HG02798 (cell line): ENCODE results near the gene ENG.

Experiments
- ATAC-seq: cut with Tn5 transposase; IDR thresholded peaks from one replicate; pipeline ENCODE4 v1.9.1; 2021; ENCODE audit warnings: mild to moderate bottlenecking; ENCODE audit not compliant: unreplicated experiment, poor library complexity

Gene ENG

GRCh38 chr9:127817881-127818434 is 36.5 kb downstream of the ENG start:
- no peak for ATAC-seq

- no peak for ATAC-seq
These were observed 37.7 kb downstream of the ENG start for GRCh38 chr9:127816728-127817127.

DNA sequence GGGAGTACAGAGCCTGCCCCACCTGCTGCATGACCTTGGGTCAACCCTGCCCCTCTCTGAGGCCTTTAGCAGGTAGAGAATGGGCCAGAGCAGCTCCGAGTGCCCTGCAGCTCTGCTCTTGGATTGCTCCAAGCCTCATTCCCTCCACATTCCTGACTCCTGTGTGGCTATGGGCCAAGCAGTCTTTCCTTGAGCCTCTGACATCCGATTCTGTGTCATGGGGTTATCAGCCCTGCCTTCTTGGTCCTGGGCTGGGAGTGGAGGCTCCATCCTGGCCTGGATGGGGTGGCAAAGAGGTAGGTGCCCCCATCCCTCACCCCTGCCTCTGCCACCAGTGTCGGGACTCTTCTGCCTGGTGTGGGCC is 38.1 kb downstream of the ENG start:
- ATAC-seq: no peak

- ATAC-seq: no peak
These were observed 38.7 kb downstream of the ENG start for GRCh38 chr9:127815512-127816361.

- no peak for ATAC-seq
These were observed 39.6 kb downstream of the ENG start for GRCh38 chr9:127814619-127815511.

- no peak for ATAC-seq
These were observed 40.7 kb downstream of the ENG start for GRCh38 chr9:127813686-127814226.

DNA sequence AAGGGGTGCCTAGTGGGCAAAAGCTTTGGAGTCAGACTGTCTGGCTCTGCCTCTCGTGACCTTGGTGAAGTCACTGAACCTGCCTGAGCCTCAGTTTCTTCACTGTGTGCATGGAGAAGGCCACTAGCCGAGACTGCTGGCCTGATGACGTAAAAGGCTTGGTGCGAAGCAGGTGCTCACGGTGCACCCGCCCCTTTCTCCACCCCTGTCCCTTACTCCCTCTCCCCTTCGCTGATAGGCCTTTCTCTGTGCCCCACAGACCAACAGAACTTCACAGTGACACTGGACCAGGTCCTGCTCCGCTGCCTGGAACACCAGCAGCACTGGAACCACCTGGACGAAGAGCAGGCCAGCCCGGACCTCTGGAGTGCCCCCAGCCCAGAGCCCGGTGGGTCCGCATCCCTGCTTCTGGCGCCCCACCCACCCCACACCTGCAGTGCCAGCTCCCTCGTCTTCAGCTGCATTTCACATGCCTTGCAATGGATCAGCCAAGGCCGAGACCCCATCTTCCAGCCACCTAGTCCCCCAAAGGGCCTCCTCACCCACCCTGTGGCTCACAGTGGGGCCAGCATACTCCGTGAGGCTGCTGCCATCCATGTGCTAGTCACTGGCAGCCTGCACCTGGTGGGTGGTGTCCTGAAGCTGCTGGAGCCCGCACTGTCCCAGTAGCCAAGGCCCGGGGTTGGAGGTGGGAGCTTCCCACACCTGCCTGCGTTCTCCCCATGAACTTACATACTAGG is 41.4 kb downstream of the ENG start:
- ATAC-seq: no peak

DNA sequence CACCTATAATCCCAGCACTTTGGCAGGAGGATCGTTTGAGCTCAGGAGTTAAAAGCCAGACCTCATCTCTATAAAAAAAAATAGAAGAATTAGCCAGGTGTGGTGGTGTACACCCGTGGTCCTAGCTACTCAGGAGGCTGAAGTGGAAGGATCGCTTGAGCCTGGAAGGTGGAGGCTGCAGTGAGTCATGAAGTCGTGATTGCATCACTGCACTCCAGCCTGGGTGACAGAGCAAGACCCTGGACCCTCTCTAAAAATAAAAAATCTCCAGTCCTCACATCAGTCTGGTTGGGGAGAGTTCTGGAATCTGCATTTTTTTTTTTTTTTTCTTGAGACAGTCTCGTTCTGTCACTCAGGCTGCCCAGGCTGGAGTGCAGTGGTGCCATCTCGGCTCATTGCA is 42.4 kb downstream of the ENG start:
- no peak for ATAC-seq

- ATAC-seq: no peak
These were observed 43.9 kb downstream of the ENG start for GRCh38 chr9:127810378-127811187.

DNA sequence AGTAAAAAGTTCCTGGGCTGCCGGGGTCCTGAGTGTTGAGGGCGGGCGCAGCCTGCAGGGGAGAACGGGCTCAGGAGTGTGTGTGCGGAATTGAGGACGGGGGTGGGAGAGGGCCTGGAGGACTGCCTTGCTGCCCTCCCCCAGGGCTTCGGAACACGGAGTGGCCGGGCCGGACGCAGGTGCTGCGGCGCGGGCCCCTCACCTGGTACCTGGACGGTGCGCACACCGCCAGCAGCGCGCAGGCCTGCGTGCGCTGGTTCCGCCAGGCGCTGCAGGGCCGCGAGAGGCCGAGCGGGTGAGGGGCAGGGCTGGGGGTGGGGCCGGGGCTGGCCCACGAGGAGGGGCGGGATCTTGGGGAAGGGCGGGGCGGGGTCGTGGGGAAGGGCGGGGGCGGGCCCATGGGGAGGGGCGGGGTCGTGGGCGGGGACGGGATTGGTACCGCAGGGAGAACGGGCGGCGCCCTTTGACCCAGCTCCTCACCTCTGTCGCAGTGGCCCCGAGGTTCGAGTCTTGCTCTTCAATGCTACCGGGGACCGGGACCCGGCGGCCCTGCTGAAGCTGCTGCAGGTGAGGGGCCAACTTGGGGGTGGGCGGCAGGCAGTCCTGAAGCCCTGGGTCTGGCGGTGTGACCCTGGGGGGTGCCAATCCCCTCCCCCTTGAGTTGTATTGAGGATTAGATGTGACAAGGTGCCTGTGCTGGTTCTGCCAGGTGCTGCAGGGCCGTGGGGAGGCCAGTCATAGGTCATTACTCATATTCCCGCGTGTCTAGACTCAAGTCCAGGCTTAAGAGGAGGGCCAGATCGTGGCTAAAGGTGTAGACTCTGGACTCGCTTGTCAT is 44.7 kb downstream of the ENG start:
- ATAC-seq: no peak

DNA sequence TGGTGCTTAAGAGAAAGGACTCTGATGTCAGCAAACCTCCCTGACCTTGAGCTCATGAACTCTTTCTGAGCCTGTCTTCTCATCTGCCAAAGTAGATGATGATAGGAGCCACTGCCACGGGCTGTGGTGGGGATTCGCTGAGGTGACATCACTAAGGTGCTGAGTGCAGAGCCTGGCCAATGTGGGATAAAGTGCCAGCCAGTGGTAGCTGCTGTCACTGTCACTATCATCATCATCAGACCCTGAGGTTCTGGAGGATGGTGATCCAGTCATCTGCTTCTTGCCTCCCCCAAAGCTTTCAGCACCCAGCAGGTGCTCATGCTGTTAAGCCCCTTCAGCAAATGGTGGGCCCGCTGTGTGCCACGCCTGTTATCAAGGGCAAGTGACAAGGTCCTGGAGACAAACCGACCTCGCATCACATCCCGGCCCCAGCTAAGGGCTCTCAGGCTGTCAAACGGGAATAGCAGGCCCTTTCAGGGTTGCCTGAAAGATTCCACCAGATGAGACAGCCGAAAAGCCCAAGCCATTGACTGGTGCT is 45.4 kb downstream of the ENG start:
- no peak for ATAC-seq

DNA sequence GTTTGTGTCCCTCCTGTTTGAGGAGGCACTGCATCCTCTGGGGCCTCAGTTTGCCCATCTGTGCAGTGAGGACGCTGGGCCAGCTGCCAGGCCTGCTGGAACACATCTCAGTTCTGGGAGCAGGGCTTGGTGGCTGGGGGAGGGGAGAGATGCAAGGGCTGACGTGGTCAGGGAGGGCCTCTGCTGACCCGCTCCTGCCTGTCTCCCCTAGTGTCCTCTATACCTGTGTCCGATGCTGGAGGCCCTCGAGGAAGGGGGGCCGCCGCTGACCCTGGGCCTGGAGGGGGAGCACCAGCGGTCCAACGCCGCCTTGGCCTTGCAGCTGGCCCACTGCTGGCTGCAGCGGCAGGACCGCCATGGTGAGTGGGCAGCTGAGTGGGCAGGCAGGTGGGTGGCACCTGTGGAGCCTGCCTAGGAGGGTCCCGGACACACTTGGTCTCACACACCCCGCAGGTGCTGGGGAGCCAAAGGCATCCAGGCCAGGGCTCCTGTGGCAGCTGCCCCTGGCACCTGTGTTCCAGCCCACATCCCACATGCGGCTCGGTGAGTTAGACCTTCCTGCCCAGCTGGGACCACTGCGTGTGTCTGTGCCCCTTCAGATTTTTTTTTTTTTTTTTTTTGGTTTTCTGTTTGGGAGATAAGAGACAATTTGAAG is 46.0 kb downstream of the ENG start:
- ATAC-seq: no peak

GRCh38 chr9:127806871-127807270 is 47.6 kb downstream of the ENG start:
- no peak for ATAC-seq

- no peak for ATAC-seq
These were observed 48.8 kb downstream of the ENG start for GRCh38 chr9:127805620-127806019.

DNA sequence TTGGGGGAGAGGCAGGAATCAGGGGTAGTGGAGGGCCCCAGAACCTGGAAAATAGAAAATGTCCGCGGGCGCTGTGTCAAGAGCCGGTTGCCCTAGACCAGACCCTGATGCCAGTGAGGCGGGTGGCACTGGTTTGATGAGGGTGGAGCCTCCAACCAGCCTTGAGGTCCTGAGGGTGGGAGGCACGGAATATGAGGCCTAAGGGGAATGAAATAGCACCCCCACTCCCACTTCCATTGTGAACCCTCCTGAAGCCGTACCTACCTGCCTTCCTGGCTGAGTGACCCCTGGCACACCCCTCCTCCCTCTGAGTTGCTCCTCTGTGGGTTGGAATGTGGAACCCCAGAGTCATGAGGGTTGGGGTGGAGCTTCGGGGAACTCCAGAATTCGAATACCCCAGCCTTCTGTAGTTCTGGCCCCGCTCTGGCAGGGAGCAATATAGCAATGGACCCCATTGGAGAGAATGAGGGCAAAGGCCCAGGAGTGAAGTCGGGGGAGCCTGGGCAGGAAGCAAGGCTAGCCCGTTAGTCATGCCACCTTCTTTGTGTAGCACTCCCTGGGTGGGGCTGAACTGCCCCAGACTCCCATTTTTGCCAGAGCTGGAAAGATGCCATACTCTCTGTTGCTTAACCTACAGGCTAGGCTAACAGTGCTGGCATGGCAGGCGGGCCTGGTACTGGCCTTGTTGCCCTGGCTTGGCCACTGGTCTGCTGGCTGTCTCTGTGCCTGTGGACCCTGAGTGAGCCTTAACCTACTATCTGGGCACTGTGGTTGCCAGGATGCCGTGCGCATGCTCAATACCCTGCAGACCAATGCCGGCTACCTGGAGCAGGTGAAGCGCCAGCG is 50.7 kb downstream of the ENG start:
- ATAC-seq: no peak

- peak; percentile 80 for ATAC-seq
These were observed 51.6 kb downstream of the ENG start, which contains the start of gene FPGS for GRCh38 chr9:127802576-127803443. Gene FPGS (plus strand): TSS chr9:127802882. CDS start chr9:127802925, 43 bp downstream.
